A549 (cell line): ENCODE data around the gene LAPTM5. TPM values are rescaled to one million over a fixed set of nuclear protein-coding genes. Genes with fewer than 3 reads are reported as not detected.

Experiments
- ATAC-seq, 2 experiments: fragments of 200-7000 bp in 1 of 2; fragments of >200 bp in 1 of 2; cut with Nextera tagmentation in 1 of 2; cut with Tn5 transposase in 1 of 2; 3 replicates each; pipeline versions ENCODE4 v1.8.0 to v1.9.1; 2018 to 2020; ENCODE audit warnings: mild to moderate bottlenecking in 1 of 2, moderate library complexity in 1 of 2
- CTCF ChIA-PET: fragments of 300-600 bp; sonication (Branson Sonifier 250); formaldehyde crosslinking; extraction: SDS; loops from one replicate; lab custom pipeline; 2021; ENCODE audit warnings: antibody characterized with exemption, inconsistent platforms; lab: Yijun Ruan, JAX
- POLR2A ChIA-PET: fragments of 350-600 bp; formaldehyde crosslinking; extraction: SDS; loops from one replicate; lab custom pipeline; 2021; ENCODE audit warnings: antibody characterized with exemption, inconsistent platforms; lab: Yijun Ruan, JAX
- DNase-seq, 2 experiments: peaks; one replicate each; pipeline versions ENCODE4 v3.0.0 to v3.0.0-alpha.2; 2011 to 2016; ENCODE audit warnings: low read depth in 1 of 2, low spot score in 1 of 2
- FAIRE-seq: peaks from 2 replicates; lab custom pipeline; 2011; peaks lifted over from hg19 to GRCh38; lab: Jason Lieb, UNC
- H3K27ac ChIP-seq, 2 experiments: fragments of >200 bp; sonication (Bioruptor Twin); formaldehyde crosslinking; 3 replicates each; pipeline ENCODE4 v1.5.1; 2016 to 2017
- H3K4me1 ChIP-seq: fragments of >200 bp; sonication (Bioruptor Twin); formaldehyde crosslinking; 3 replicates; pipeline ENCODE4 v1.6.1; 2016
- H3K4me2 ChIP-seq: fragments of >200 bp; sonication (Bioruptor Twin); formaldehyde crosslinking; 3 replicates; pipeline ENCODE4 v1.6.1; 2016
- H3K4me3 ChIP-seq: fragments of >200 bp; sonication (Bioruptor Twin); formaldehyde crosslinking; 3 replicates; pipeline ENCODE4 v1.5.1; 2016
- H3K9me3 ChIP-seq: fragments of >200 bp; sonication (Bioruptor Twin); formaldehyde crosslinking; 3 replicates; pipeline ENCODE4 v1.6.1; 2016
- BHLHE40 ChIP-seq: IDR thresholded peaks from 2 replicates; pipeline ENCODE4 v1.6.1; 2012; ENCODE audit warnings: low read depth, low read length, inconsistent platforms
- FOSB ChIP-seq: fragments of 250-450 bp; sonication (Bioruptor Pico); IDR thresholded peaks from 2 replicates; pipeline ENCODE4 v1.5.0; 2020; ENCODE audit warnings: mild to moderate bottlenecking, moderate library complexity
- HDAC2 ChIP-seq: fragments of 200-600 bp; sonication (generic); IDR thresholded peaks from 2 replicates; pipeline ENCODE4 v1.6.1; 2016
- HOXA7 ChIP-seq: fragments of 250-450 bp; sonication (Bioruptor Pico); IDR thresholded peaks from 2 replicates; pipeline ENCODE4 v1.5.0; 2020; ENCODE audit warnings: mild to moderate bottlenecking, moderate library complexity
- JUNB ChIP-seq: fragments of >200 bp; sonication (Bioruptor Twin); formaldehyde crosslinking; IDR thresholded peaks from 2 replicates; pipeline ENCODE4 v1.6.1; 2016
- MAFK ChIP-seq: fragments of 450-650 bp; IDR thresholded peaks from 2 replicates; pipeline ENCODE4 v1.6.1; 2014; ENCODE audit not compliant: partially characterized antibody
- RCOR1 ChIP-seq: fragments of 150-350 bp; IDR thresholded peaks from 2 replicates; pipeline ENCODE4 v1.6.1; 2014; ENCODE audit warnings: antibody characterized with exemption, low read length, low read depth
- RNF2 ChIP-seq: fragments of 200-600 bp; sonication (generic); IDR thresholded peaks from 2 replicates; pipeline ENCODE4 v1.6.1; 2016; ENCODE audit warnings: low read depth, mild to moderate bottlenecking, antibody characterized with exemption, moderate library complexity, borderline replicate concordance
- ZC3H11A ChIP-seq: fragments of 450-650 bp; IDR thresholded peaks from 2 replicates; pipeline ENCODE4 v1.6.1; 2014; ENCODE audit warnings: antibody characterized with exemption, mild to moderate bottlenecking
- ZFP36 ChIP-seq: fragments of 450-650 bp; IDR thresholded peaks from 2 replicates; pipeline ENCODE4 v1.6.1; 2014; ENCODE audit warnings: borderline replicate concordance; ENCODE audit not compliant: partially characterized antibody
- WGBS: methylation state at CpG from one replicate; pipeline ENCODE4 v1.1.6; 2017; ENCODE audit errors: missing lambda C conversion rate; 5-methylcytosine and 5-hydroxymethylcytosine counted together
- polyA plus RNA-seq, 4 experiments: library from polyadenylated mRNA; depleted of rRNA in 3 of 4; stranded (reverse); fragments of >200 nt; fragmentation: RNase III in 1 of 4; extraction: RNeasy Plus Mini Kit Qiagen cat#74134 plus additional on column Dnase treatment in 1 of 4; gene quantifications; 2 replicates in 3 of 4; 3 replicates in 1 of 4; pipeline ENCODE4 v1.2.3, GENCODE V29; 2011 to 2017
- TF ChIP-seq, protein P1 (sequence below): fragments of >200 bp; sonication (Bioruptor Twin); formaldehyde crosslinking; IDR thresholded peaks from 3 replicates; pipeline ENCODE4 v1.5.1; 2016
- TF ChIP-seq, protein P2 (sequence below): fragments of >200 bp; sonication (Bioruptor Twin); formaldehyde crosslinking; IDR thresholded peaks from 3 replicates; pipeline ENCODE4 v1.6.1; 2016
- TF ChIP-seq, protein P3 (sequence below): fragments of 200-600 bp; sonication (generic); IDR thresholded peaks from 2 replicates; pipeline ENCODE4 v1.6.1; 2016; ENCODE audit warnings: antibody characterized with exemption, mild to moderate bottlenecking, moderate library complexity

The LAPTM5 gene
- polyA plus RNA-seq, 2 of the 4 experiments (the other 2 are of a cell fraction) = 0.06 to 0.22 TPM

DNA sequence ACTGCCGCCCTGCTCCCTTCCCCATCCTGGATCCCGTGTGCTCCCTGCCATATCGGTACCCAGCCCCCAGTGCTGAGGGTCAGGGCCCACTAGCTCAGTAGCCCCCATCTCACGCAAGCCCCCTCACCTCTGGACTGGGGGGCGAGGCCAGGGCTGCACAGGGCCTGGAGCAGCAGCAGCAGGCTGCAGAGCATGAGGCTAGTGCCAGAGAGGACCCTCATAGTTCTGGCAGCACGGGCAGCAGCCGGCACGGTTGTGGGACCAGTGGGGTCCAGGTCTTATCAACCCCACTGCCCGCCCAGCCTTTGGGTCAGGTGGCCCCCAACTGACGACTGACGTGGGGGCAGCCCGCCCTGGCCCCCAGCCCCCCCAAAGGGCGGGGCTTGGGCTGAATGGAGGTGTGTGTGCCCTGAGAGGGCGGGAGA lies 34.2 kb downstream of the LAPTM5 start, which contains the start of gene MATN1:
MATN1 (minus strand) TSS at position 255 of the 425 bp plus-strand sequence; CDS start at position 221, 34 bp downstream.
- POLR2A ChIA-PET = no interaction called here
- no peak within 1 kb of the TSS for H3K4me3 ChIP-seq
- no peak for TF ChIP-seq HDAC2
- no peak for TF ChIP-seq RCOR1
- no peak for TF ChIP-seq RNF2
- no peak for TF ChIP-seq ZC3H11A
- TF ChIP-seq HOXA7 (CRISPR knock-in tag) = no peak
- TF ChIP-seq, protein P1, sequence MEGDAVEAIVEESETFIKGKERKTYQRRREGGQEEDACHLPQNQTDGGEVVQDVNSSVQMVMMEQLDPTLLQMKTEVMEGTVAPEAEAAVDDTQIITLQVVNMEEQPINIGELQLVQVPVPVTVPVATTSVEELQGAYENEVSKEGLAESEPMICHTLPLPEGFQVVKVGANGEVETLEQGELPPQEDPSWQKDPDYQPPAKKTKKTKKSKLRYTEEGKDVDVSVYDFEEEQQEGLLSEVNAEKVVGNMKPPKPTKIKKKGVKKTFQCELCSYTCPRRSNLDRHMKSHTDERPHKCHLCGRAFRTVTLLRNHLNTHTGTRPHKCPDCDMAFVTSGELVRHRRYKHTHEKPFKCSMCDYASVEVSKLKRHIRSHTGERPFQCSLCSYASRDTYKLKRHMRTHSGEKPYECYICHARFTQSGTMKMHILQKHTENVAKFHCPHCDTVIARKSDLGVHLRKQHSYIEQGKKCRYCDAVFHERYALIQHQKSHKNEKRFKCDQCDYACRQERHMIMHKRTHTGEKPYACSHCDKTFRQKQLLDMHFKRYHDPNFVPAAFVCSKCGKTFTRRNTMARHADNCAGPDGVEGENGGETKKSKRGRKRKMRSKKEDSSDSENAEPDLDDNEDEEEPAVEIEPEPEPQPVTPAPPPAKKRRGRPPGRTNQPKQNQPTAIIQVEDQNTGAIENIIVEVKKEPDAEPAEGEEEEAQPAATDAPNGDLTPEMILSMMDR = no peak
- TF ChIP-seq FOSB (CRISPR knock-in tag) = no peak
- TF ChIP-seq, all 56 proteins: peak for 0
- no peak for DNase-seq
- peaks cover 5% of the 10 kb centered on the region; the same call in 2 of the 3 replicates for H3K4me1 ChIP-seq
- FAIRE-seq = no peak
- CTCF ChIA-PET = interaction anchor here (0.5 to 10.8 kb wide), 4 partner anchors 57 to 188 kb away, joined by 3 to 251 read pairs (median 6); no protein-coding TSS in a partner anchor
- ATAC-seq = no peak
- no peak within 1 kb of the TSS for H3K4me2 ChIP-seq
- 93% methylated on average over 3 of the region's 14 CpGs for WGBS
- no peaks in the 10 kb centered on the region for H3K9me3 ChIP-seq
- no peak within 1 kb of the TSS for H3K27ac ChIP-seq

DNA sequence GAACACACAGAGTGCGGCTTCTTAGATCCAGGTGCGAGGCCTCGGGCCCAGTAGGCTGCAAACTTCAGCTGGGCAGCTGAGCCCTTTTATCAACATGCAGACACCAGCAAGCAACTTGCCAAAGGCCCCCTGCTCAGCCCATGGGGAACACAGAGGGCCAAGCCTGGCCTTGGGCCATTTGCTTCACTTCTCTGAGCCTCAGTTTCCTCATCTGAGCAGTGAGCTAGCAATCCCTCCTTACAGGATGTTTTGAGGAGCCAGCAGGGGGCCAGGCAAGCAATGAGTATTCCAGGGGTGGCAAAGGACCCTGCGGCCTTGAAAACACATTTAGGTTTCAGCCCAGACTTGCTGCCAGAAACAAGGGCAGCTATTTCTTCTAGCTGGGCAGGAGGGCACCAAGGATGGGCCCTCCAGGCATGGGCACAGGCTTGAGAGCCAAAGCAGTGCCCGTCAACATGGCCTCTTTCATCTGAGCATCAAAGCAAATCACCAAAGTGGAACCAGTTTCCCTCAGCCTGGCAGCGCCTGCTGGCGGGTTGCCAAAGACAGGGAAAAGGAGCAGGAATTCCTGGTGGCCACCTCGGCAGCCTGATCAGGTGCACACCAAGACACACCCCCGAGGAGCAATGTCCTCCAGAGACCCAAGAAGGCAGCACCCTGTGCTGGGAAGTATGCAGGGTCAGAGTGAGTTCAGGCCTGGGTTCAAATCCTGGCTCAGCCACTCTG lies 35.6 kb downstream of the LAPTM5 start:
- TF ChIP-seq BHLHE40 = no peak
- Histone ChIP-seq H3K4me2 (no peak overlapping the region), H3K27ac (no peak overlapping the region), H3K4me3 (no peak overlapping the region), H3K4me1 (peaks cover 5% of the 10 kb centered on the region; the same call in 2 of the 3 replicates), H3K9me3 (no peaks in the 10 kb centered on the region)
- no peak for DNase-seq
- FAIRE-seq = no peak
- WGBS = 84% methylated on average over 6 of the region's 9 CpGs
- CTCF ChIA-PET = interaction anchor here (4.1 to 10.8 kb wide), 4 partner anchors 8 to 190 kb away, joined by 31 to 251 read pairs (median 53); no protein-coding TSS in a partner anchor
- POLR2A ChIA-PET = no interaction called here
- ATAC-seq = no peak

DNA sequence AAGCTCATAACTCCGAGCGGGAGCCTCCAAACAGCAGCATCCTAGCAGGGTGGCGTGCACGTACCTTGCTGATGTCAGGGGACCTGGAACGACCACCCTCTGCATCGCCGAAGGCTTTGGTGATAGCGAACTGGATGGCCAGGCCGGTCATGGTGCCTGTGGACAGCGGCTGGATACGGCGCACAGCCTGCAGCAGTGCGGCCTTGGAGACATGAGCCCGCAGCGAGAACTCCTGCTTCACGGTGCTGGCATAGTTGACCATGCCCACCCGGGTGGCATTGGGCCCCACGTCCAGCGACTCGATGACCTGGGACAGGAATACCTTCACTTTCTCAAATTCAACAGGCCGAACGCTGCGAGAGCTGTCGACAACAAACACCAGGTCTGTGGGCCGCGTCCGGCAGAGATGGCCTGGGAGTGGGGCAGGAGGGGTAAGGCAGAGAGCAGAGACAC lies 36.2 kb downstream of the LAPTM5 start:
- H3K4me2 ChIP-seq = no peak overlapping the region
- no peak for FAIRE-seq
- H3K9me3 ChIP-seq = no peaks in the 10 kb centered on the region
- no peak overlapping the region for H3K4me3 ChIP-seq
- DNase-seq = no peak
- WGBS = 95% methylated on average over 18 of the region's 27 CpGs
- no peak for ATAC-seq
- no peak for TF ChIP-seq JUNB
- POLR2A ChIA-PET = no interaction called here
- H3K27ac ChIP-seq = no peak overlapping the region
- peaks cover 5% of the 10 kb centered on the region; the same call in 2 of the 3 replicates for H3K4me1 ChIP-seq
- CTCF ChIA-PET = interaction anchor here (0.6 to 10.8 kb wide), 5 partner anchors 9 to 208 kb away, joined by 3 to 251 read pairs (median 33); no protein-coding TSS in a partner anchor

DNA sequence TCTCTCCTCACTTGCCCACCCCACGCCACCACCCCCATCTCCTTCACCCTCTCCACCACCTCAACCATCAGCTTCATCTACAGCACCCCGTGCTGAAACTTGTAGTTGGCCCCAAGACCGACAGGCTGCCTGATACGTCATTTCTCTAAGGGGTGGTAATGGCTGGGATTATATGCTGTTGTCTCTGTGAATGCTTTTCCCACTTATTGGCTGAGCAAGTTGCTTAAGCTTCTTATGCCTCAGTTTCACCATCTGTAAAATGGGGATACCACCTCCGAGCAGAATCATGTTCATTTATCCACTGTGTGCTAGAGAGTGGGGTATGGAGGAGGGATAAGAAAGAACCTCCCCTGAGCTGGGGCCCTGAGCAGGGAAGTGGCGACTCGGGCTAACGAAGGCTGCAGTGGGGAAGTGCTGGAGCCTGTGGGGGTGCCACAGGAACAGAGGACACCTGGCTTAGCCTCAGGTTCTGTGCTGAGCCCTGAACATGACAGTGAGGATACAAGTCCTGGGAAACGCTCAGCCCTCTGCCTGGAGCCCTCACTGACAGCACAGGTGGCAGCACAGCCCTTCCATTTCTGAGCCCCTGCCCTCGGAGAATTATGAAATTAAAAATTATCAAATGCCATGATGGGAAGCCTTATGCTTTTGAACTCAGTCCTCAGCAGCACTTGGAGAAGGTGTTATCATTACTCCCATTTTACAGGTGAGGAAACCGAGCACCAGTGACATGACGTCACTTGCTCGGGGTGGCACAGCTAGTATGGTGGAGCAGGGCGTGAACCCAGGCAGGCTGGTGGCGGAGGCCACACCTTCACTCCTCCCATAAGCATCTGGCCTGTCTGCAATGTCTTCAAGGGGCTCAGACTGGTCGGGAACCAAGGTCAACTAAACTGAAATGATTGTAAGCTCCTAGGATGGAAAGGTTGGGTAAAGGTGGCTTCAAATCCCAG lies 37.0 kb downstream of the LAPTM5 start:
- H3K4me1 ChIP-seq = peaks cover 5% of the 10 kb centered on the region; the same call in 2 of the 3 replicates
- 86% methylated on average over 10 of the region's 16 CpGs for WGBS
- H3K4me3 ChIP-seq = no peak overlapping the region
- ChIA-PET POLR2A (interaction anchor here (2.8 kb wide), 1 partner anchor 59 kb away, joined by 20 read pairs; no protein-coding TSS in a partner anchor), CTCF (interaction anchor here (0.6 to 10.8 kb wide), 17 partner anchors 7 to 341 kb away, joined by 3 to 251 read pairs (median 7); partner anchors contain the start of gene SDC3)
- FAIRE-seq (no peak), DNase-seq (no peak), ATAC-seq (no peak)
- H3K9me3 ChIP-seq = 0 out of 3 replicates have a peak, but pooled peaks cover 2% of the 10 kb centered on the region
- no peak overlapping the region for H3K4me2 ChIP-seq
- no peak overlapping the region for H3K27ac ChIP-seq
- TF ChIP-seq, protein P2, sequence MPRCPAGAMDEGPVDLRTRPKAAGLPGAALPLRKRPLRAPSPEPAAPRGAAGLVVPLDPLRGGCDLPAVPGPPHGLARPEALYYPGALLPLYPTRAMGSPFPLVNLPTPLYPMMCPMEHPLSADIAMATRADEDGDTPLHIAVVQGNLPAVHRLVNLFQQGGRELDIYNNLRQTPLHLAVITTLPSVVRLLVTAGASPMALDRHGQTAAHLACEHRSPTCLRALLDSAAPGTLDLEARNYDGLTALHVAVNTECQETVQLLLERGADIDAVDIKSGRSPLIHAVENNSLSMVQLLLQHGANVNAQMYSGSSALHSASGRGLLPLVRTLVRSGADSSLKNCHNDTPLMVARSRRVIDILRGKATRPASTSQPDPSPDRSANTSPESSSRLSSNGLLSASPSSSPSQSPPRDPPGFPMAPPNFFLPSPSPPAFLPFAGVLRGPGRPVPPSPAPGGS = no peak
- TF ChIP-seq MAFK = no peak
- TF ChIP-seq HDAC2 = no peak
- TF ChIP-seq, protein P3, sequence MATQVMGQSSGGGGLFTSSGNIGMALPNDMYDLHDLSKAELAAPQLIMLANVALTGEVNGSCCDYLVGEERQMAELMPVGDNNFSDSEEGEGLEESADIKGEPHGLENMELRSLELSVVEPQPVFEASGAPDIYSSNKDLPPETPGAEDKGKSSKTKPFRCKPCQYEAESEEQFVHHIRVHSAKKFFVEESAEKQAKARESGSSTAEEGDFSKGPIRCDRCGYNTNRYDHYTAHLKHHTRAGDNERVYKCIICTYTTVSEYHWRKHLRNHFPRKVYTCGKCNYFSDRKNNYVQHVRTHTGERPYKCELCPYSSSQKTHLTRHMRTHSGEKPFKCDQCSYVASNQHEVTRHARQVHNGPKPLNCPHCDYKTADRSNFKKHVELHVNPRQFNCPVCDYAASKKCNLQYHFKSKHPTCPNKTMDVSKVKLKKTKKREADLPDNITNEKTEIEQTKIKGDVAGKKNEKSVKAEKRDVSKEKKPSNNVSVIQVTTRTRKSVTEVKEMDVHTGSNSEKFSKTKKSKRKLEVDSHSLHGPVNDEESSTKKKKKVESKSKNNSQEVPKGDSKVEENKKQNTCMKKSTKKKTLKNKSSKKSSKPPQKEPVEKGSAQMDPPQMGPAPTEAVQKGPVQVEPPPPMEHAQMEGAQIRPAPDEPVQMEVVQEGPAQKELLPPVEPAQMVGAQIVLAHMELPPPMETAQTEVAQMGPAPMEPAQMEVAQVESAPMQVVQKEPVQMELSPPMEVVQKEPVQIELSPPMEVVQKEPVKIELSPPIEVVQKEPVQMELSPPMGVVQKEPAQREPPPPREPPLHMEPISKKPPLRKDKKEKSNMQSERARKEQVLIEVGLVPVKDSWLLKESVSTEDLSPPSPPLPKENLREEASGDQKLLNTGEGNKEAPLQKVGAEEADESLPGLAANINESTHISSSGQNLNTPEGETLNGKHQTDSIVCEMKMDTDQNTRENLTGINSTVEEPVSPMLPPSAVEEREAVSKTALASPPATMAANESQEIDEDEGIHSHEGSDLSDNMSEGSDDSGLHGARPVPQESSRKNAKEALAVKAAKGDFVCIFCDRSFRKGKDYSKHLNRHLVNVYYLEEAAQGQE = no peak
- TF ChIP-seq HOXA7 (CRISPR knock-in tag) = no peak
- TF ChIP-seq ZFP36 = no peak
- TF ChIP-seq, protein P1 = no peak
